HepG2 (cell line): ENCODE results near the gene P4HB. TPM values are rescaled to one million over a fixed set of nuclear protein-coding genes. Genes with fewer than 3 reads are reported as not detected.

ENCODE experiments used
- ADNP ChIP-seq: sonication (generic); formaldehyde crosslinking; IDR thresholded peaks from 2 replicates; pipeline ENCODE4 v1.4.0; 2020; ENCODE audit warnings: missing genetic modification reagents
- DNMT1 ChIP-seq: sonication (generic); formaldehyde crosslinking; IDR thresholded peaks from 2 replicates; pipeline ENCODE4 v1.5.1; 2020; ENCODE audit warnings: mild to moderate bottlenecking, missing genetic modification reagents
- KLF9 ChIP-seq: IDR thresholded peaks from 2 replicates; pipeline ENCODE4 v1.6.1; 2016; ENCODE audit warnings: low read depth
- MBNL3 ChIP-seq: fragments of 250-450 bp; sonication (Bioruptor Pico); conservative IDR thresholded peaks from 2 replicates; pipeline ENCODE4 v1.8.0; 2022; ENCODE audit warnings: mild to moderate bottlenecking, inconsistent platforms
- MXD4 ChIP-seq: IDR thresholded peaks from 2 replicates; pipeline ENCODE4 v1.6.1; 2016; ENCODE audit warnings: mild to moderate bottlenecking, missing biosample characterization, missing genetic modification reagents
- NFE2L1 ChIP-seq: sonication (generic); formaldehyde crosslinking; IDR thresholded peaks from 2 replicates; pipeline ENCODE4 v1.4.0; 2020; ENCODE audit warnings: missing genetic modification reagents, mild to moderate bottlenecking, borderline replicate concordance
- NFKB2 ChIP-seq: sonication (generic); formaldehyde crosslinking; IDR thresholded peaks from 2 replicates; pipeline ENCODE4 v1.4.0; 2020; ENCODE audit warnings: missing genetic modification reagents, borderline replicate concordance
- PAF1 ChIP-seq: IDR thresholded peaks from 2 replicates; pipeline ENCODE4 v1.6.1; 2016; ENCODE audit warnings: missing genetic modification reagents, missing compliant biosample characterization
- SP5 ChIP-seq: IDR thresholded peaks from 2 replicates; pipeline ENCODE4 v1.6.1; 2016; ENCODE audit warnings: low read depth, borderline replicate concordance
- ZEB1 ChIP-seq: IDR thresholded peaks from 2 replicates; pipeline ENCODE4 v1.6.1; 2012; ENCODE audit warnings: mild to moderate bottlenecking, low read depth, inconsistent platforms; ENCODE audit not compliant: insufficient replicate concordance
- ZFP62 ChIP-seq: sonication (generic); formaldehyde crosslinking; IDR thresholded peaks from 2 replicates; pipeline ENCODE4 v1.4.0; 2020; ENCODE audit warnings: missing genetic modification reagents
- ZNF292 ChIP-seq: sonication (generic); formaldehyde crosslinking; IDR thresholded peaks from 2 replicates; pipeline ENCODE4 v1.8.1; 2022; ENCODE audit warnings: mild to moderate bottlenecking, low read depth, missing genetic modification reagents, borderline replicate concordance
- ZNF30 ChIP-seq: sonication (generic); formaldehyde crosslinking; IDR thresholded peaks from 2 replicates; pipeline ENCODE4 v1.5.0; 2020; ENCODE audit warnings: mild to moderate bottlenecking, missing genetic modification reagents
- ZNF354B ChIP-seq: sonication (generic); formaldehyde crosslinking; IDR thresholded peaks from 2 replicates; pipeline ENCODE4 v1.8.0; 2022; ENCODE audit warnings: mild to moderate bottlenecking, missing genetic modification reagents
- ZNF543 ChIP-seq: sonication (generic); formaldehyde crosslinking; IDR thresholded peaks from 2 replicates; pipeline ENCODE4 v1.4.0; 2020; ENCODE audit warnings: mild to moderate bottlenecking, missing genetic modification reagents
- ZNF572 ChIP-seq: sonication (generic); formaldehyde crosslinking; IDR thresholded peaks from 2 replicates; pipeline ENCODE4 v1.5.1; 2020; ENCODE audit warnings: mild to moderate bottlenecking, missing genetic modification reagents
- polyA plus RNA-seq, 8 experiments: library from polyadenylated mRNA; depleted of rRNA in 3 of 8; stranded (reverse) in 7 of 8; unstranded in 1 of 8; fragments of >200 nt; fragmentation: Illumina TruSeq in 4 of 8; extraction: Trizol in 4 of 8; gene quantifications; 2 replicates each; pipeline versions ENCODE4 v1.2.1 to v1.2.3, GENCODE V29; 2011 to 2016; ENCODE audit warnings: low read depth in 4 of 8, missing spikeins in 1 of 8, mixed read lengths in 1 of 8; ENCODE audit not compliant: insufficient read depth in 1 of 8
- total RNA-seq, 5 experiments: library from RNA; depleted of rRNA; stranded (reverse); fragments of >200 nt; fragmentation: Illumina TruSeq; extraction: Trizol; gene quantifications; 2 replicates each; pipeline ENCODE4 v1.2.3, GENCODE V29; 2016; ENCODE audit warnings: low read depth in 1 of 5
- TF ChIP-seq, protein P1 (sequence below): sonication (generic); formaldehyde crosslinking; IDR thresholded peaks from 2 replicates; pipeline ENCODE4 v1.5.1; 2020; ENCODE audit warnings: mild to moderate bottlenecking, missing genetic modification reagents, moderate library complexity
- TF ChIP-seq, protein P2 (sequence below), 2 experiments: fragments of 450-650 bp in 1 of 2; sonication (generic) in 1 of 2; formaldehyde crosslinking; IDR thresholded peaks; 2 replicates each; pipeline versions ENCODE4 v1.5.0 to v1.8.0; 2020 to 2022; ENCODE audit warnings: mild to moderate bottlenecking in 1 of 2, missing genetic modification reagents in 1 of 2
- TF ChIP-seq, protein P3 (sequence below): sonication (generic); formaldehyde crosslinking; IDR thresholded peaks from 2 replicates; pipeline ENCODE4 v1.4.0; 2020; ENCODE audit warnings: missing genetic modification reagents
- TF ChIP-seq, protein P4 (sequence below): sonication (generic); formaldehyde crosslinking; IDR thresholded peaks from 2 replicates; pipeline ENCODE4 v1.4.0; 2020; ENCODE audit warnings: mild to moderate bottlenecking, missing genetic modification reagents

The P4HB gene
- total and polyA plus RNA-seq, 2 of the 13 experiments (the other 11 are each of a cell fraction or from before 2014, with no cell fraction given): 185 to 782 TPM

DNA sequence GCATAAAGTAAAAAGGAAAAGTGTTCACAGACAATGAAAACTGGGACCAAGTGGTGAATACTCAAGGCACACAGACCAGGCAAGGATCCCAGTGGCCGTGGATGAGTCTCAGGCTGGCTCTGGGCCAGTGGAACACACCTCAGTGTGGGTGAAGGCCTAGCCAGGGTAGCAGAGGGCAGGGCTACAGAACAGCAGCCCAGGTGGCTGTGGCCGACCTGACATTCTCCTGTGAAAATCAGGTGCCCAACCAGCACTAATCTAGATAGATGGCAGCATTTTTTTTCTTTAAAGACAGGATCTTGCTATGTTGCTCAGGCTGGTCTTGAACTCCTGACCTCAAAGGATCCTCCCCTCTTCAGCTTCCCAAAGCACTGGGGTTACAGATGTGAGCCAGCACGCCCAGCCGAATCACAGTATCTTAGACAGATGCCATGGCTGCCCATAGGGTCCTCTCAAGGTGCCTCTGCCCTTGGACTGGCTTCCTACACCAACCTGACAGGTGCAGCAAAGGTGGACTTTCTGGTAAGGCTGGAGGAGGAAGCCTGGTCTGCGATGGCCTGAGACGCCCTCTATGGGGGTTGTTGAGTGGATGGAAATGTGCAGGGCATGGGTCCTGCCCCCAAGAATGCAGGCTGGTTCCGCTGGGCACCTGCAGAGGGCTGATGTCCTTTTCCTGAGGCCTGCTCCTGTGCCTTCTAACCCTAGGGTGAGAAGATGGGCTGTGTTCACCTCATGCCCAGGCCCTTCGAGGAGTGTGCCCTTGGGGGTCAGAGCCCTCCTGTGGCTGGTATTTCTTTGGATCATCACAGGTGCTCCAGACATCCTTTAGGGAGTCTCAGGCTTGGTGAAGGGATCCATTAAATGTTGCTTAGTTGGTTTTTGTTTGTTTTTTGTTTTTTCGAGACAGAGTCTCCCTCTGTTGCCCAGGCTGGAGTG is 3.8 kb upstream of the P4HB start (continued):
- TF ChIP-seq, protein P1, sequence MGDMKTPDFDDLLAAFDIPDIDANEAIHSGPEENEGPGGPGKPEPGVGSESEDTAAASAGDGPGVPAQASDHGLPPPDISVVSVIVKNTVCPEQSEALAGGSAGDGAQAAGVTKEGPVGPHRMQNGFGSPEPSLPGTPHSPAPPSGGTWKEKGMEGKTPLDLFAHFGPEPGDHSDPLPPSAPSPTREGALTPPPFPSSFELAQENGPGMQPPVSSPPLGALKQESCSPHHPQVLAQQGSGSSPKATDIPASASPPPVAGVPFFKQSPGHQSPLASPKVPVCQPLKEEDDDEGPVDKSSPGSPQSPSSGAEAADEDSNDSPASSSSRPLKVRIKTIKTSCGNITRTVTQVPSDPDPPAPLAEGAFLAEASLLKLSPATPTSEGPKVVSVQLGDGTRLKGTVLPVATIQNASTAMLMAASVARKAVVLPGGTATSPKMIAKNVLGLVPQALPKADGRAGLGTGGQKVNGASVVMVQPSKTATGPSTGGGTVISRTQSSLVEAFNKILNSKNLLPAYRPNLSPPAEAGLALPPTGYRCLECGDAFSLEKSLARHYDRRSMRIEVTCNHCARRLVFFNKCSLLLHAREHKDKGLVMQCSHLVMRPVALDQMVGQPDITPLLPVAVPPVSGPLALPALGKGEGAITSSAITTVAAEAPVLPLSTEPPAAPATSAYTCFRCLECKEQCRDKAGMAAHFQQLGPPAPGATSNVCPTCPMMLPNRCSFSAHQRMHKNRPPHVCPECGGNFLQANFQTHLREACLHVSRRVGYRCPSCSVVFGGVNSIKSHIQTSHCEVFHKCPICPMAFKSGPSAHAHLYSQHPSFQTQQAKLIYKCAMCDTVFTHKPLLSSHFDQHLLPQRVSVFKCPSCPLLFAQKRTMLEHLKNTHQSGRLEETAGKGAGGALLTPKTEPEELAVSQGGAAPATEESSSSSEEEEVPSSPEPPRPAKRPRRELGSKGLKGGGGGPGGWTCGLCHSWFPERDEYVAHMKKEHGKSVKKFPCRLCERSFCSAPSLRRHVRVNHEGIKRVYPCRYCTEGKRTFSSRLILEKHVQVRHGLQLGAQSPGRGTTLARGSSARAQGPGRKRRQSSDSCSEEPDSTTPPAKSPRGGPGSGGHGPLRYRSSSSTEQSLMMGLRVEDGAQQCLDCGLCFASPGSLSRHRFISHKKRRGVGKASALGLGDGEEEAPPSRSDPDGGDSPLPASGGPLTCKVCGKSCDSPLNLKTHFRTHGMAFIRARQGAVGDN (CRISPR knock-in tag): peak; percentile 75
- TF ChIP-seq NFE2L1 (CRISPR knock-in tag) (no peak), ZNF354B (no peak), ZNF30 (no peak), NFKB2 (no peak), DNMT1 (CRISPR knock-in tag) (no peak), KLF9 (CRISPR knock-in tag) (no peak), ZNF292 (CRISPR knock-in tag) (no peak), ZFP62 (CRISPR knock-in tag) (no peak), PAF1 (CRISPR knock-in tag) (peak; percentile 63), ZNF543 (no peak), ZEB1 (no peak), MBNL3 (no peak), ADNP (CRISPR knock-in tag) (no peak), SP5 (CRISPR knock-in tag) (no peak), ZNF572 (CRISPR knock-in tag) (no peak), MXD4 (CRISPR knock-in tag) (no peak)
- TF ChIP-seq, protein P2, sequence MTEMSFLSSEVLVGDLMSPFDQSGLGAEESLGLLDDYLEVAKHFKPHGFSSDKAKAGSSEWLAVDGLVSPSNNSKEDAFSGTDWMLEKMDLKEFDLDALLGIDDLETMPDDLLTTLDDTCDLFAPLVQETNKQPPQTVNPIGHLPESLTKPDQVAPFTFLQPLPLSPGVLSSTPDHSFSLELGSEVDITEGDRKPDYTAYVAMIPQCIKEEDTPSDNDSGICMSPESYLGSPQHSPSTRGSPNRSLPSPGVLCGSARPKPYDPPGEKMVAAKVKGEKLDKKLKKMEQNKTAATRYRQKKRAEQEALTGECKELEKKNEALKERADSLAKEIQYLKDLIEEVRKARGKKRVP (CRISPR knock-in tag; IDR thresholded peaks at IDR 0.05): no peak
- TF ChIP-seq, protein P3, sequence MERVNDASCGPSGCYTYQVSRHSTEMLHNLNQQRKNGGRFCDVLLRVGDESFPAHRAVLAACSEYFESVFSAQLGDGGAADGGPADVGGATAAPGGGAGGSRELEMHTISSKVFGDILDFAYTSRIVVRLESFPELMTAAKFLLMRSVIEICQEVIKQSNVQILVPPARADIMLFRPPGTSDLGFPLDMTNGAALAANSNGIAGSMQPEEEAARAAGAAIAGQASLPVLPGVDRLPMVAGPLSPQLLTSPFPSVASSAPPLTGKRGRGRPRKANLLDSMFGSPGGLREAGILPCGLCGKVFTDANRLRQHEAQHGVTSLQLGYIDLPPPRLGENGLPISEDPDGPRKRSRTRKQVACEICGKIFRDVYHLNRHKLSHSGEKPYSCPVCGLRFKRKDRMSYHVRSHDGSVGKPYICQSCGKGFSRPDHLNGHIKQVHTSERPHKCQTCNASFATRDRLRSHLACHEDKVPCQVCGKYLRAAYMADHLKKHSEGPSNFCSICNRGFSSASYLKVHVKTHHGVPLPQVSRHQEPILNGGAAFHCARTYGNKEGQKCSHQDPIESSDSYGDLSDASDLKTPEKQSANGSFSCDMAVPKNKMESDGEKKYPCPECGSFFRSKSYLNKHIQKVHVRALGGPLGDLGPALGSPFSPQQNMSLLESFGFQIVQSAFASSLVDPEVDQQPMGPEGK (CRISPR knock-in tag): peak; percentile 18; the same call in 1 of the 2 replicates
- TF ChIP-seq, protein P4, sequence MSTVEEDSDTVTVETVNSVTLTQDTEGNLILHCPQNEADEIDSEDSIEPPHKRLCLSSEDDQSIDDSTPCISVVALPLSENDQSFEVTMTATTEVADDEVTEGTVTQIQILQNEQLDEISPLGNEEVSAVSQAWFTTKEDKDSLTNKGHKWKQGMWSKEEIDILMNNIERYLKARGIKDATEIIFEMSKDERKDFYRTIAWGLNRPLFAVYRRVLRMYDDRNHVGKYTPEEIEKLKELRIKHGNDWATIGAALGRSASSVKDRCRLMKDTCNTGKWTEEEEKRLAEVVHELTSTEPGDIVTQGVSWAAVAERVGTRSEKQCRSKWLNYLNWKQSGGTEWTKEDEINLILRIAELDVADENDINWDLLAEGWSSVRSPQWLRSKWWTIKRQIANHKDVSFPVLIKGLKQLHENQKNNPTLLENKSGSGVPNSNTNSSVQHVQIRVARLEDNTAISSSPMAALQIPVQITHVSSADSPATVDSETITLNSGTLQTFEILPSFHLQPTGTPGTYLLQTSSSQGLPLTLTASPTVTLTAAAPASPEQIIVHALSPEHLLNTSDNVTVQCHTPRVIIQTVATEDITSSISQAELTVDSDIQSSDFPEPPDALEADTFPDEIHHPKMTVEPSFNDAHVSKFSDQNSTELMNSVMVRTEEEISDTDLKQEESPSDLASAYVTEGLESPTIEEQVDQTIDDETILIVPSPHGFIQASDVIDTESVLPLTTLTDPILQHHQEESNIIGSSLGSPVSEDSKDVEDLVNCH (CRISPR knock-in tag): no peak
